GM12891 (cell line): ENCODE data around the gene KAZN. TPM values are rescaled to one million over a fixed set of nuclear protein-coding genes. Genes with fewer than 3 reads are reported as not detected.

Source experiments
- DNase-seq: peaks from one replicate; pipeline ENCODE4 v3.0.0; 2011; ENCODE audit warnings: low spot score; ENCODE audit not compliant: insufficient read length
- FAIRE-seq: peaks from 2 replicates; lab custom pipeline; 2011; peaks lifted over from hg19 to GRCh38; lab: Jason Lieb, UNC
- PAX5 ChIP-seq: IDR thresholded peaks from 2 replicates; pipeline ENCODE4 v1.6.1; 2011; ENCODE audit warnings: low read length, moderate library complexity, mild to moderate bottlenecking; ENCODE audit not compliant: insufficient read depth, severe bottlenecking
- POLR2A ChIP-seq: IDR thresholded peaks from 2 replicates; pipeline ENCODE4 v1.6.1; 2011; ENCODE audit warnings: low read depth, low read length, control low read depth
- POLR2AphosphoS5 ChIP-seq: IDR thresholded peaks from 2 replicates; pipeline ENCODE4 v1.6.1; 2011; ENCODE audit warnings: low read depth, low read length, control low read depth
- POU2F2 ChIP-seq: IDR thresholded peaks from 2 replicates; pipeline ENCODE4 v1.6.1; 2011; ENCODE audit warnings: low read depth, mild to moderate bottlenecking, control low read depth, low read length, moderate library complexity
- SPI1 ChIP-seq: IDR thresholded peaks from 2 replicates; pipeline ENCODE4 v1.6.1; 2011; ENCODE audit warnings: low read depth, low read length, control low read depth
- TAF1 ChIP-seq: IDR thresholded peaks from 2 replicates; pipeline ENCODE4 v1.6.1; 2011; ENCODE audit warnings: low read depth, low read length, control low read depth
- polyA plus RNA-seq: library from polyadenylated mRNA; unstranded; fragments of >200 nt; gene quantifications from one replicate; pipeline ENCODE4 v1.2.1, GENCODE V29; 2012; ENCODE audit warnings: low read depth, missing spikeins, inconsistent platforms; ENCODE audit not compliant: missing spikeins

Gene KAZN
- 0.80 TPM for polyA plus RNA-seq

GRCh38 chr1:14598498-14599182 is at the start of gene KAZN:
Gene KAZN, plus strand, starts transcription at chr1:14598685.
- DNase-seq, result peak; percentile 30
- no peak for FAIRE-seq
- TF ChIP-seq POLR2A (no peak), TAF1 (peak; percentile 42; the same call in 1 of the 2 replicates)

- TF ChIP-seq PAX5, result no peak
- no peak for TF ChIP-seq TAF1
- no peak for TF ChIP-seq SPI1
- no peak for TF ChIP-seq POLR2AphosphoS5
- TF ChIP-seq POU2F2, result no peak
- TF ChIP-seq POLR2A, result no peak
- DNase-seq (no peak), FAIRE-seq (no peak)
These were observed 48.4 kb upstream of the KAZN start for GRCh38 chr1:14549897-14550620.

GRCh38 chr1:14551386-14551785 is 47.1 kb upstream of the KAZN start:
- FAIRE-seq (no peak), DNase-seq (no peak)
- TF ChIP-seq SPI1 (no peak), POU2F2 (no peak)

- no peak for DNase-seq
- FAIRE-seq, result no peak
- TF ChIP-seq POLR2A (no peak), PAX5 (no peak), POU2F2 (no peak), TAF1 (no peak), SPI1 (no peak), POLR2AphosphoS5 (no peak)
These were observed 46.1 kb upstream of the KAZN start for GRCh38 chr1:14552246-14552965.

- DNase-seq (no peak), FAIRE-seq (no peak)
- TF ChIP-seq TAF1 (no peak), POLR2AphosphoS5 (no peak), PAX5 (no peak), SPI1 (no peak), POLR2A (no peak), POU2F2 (no peak)
These were observed 44.8 kb upstream of the KAZN start for GRCh38 chr1:14553711-14554110.

GRCh38 chr1:14555091-14555490 is 43.4 kb upstream of the KAZN start:
- DNase-seq, result no peak
- no peak for FAIRE-seq
- TF ChIP-seq POLR2A, result no peak
- TF ChIP-seq PAX5, result no peak
- no peak for TF ChIP-seq TAF1
- TF ChIP-seq POU2F2, result no peak
- TF ChIP-seq POLR2AphosphoS5, result no peak
- no peak for TF ChIP-seq SPI1

GRCh38 chr1:14561014-14561693 is 37.3 kb upstream of the KAZN start:
- DNase-seq (no peak), FAIRE-seq (no peak)
- TF ChIP-seq POU2F2, result no peak

- DNase-seq, result no peak
- no peak for FAIRE-seq
- TF ChIP-seq TAF1, result no peak
- no peak for TF ChIP-seq PAX5
- no peak for TF ChIP-seq POLR2AphosphoS5
- no peak for TF ChIP-seq POU2F2
- TF ChIP-seq SPI1, result no peak
- TF ChIP-seq POLR2A, result no peak
These were observed 33.4 kb upstream of the KAZN start for GRCh38 chr1:14565090-14565489.

GRCh38 chr1:14567056-14567455 is 31.4 kb upstream of the KAZN start:
- DNase-seq (no peak), FAIRE-seq (no peak)
- TF ChIP-seq SPI1 (no peak), PAX5 (no peak), POU2F2 (no peak), POLR2AphosphoS5 (no peak), POLR2A (no peak), TAF1 (no peak)
